ENCODE measurements around the gene DDX51. TPM values are rescaled to one million over a fixed set of nuclear protein-coding genes. Genes with fewer than 3 reads are reported as not detected.
A peak's percentile ranks its signal among the peaks of the same experiment; 100 is the strongest.

DDX51 gene
- total and polyA plus RNA-seq, 2 of the 13 experiments (the other 11 are each of a cell fraction or from before 2014, with no cell fraction given): 10.1 TPM

GRCh38 chr12:132144115-132144809, at the start of gene DDX51, which contains the start of gene NOC4L (continued):
- TF ChIP-seq ZNF18 (CRISPR knock-in tag; IDR thresholded peaks at IDR 0.05; ENCODE audit: insufficient replicate concordance) (no peak), ZNF230 (CRISPR knock-in tag; IDR thresholded peaks at IDR 0.05) (peak; percentile 63; the same call in 1 of the 2 replicates), ZNF569 (CRISPR knock-in tag; IDR thresholded peaks at IDR 0.05; ENCODE audit: borderline replicate concordance) (no peak), SAFB2 (CRISPR knock-in tag; IDR thresholded peaks at IDR 0.05; ENCODE audit: borderline replicate concordance, low read depth) (peak; percentile 73; the same call in 1 of the 2 replicates), RFX3 (CRISPR knock-in tag; IDR thresholded peaks at IDR 0.05) (no peak), HNRNPLL (IDR thresholded peaks at IDR 0.05; ENCODE audit: low read depth, low read length, poor library complexity, severe bottlenecking) (peak; percentile 51), ZNF772 (CRISPR knock-in tag; IDR thresholded peaks at IDR 0.05) (peak; percentile 77), SALL1 (CRISPR knock-in tag; IDR thresholded peaks at IDR 0.05) (peak; percentile 77), NFE2 (CRISPR knock-in tag; IDR thresholded peaks at IDR 0.05) (no peak), FOXA3 (CRISPR knock-in tag; IDR thresholded peaks at IDR 0.05) (peak; percentile 78), ZNF629 (CRISPR knock-in tag; conservative IDR thresholded peaks at IDR 0.05) (peak; percentile 35; the same call in 1 of the 2 replicates), ZFYVE20 (CRISPR knock-in tag; IDR thresholded peaks at IDR 0.05; ENCODE audit: borderline replicate concordance, low read depth) (no peak), HMGXB4 (CRISPR knock-in tag; IDR thresholded peaks at IDR 0.05; ENCODE audit: borderline replicate concordance in 1 of 2, low read depth in 1 of 2) (peak; percentile 84 to 89), ZNF329 (CRISPR knock-in tag; IDR thresholded peaks at IDR 0.05; ENCODE audit: low read depth) (peak; percentile 77; the same call in 1 of the 2 replicates), ZSCAN5A (CRISPR knock-in tag; IDR thresholded peaks at IDR 0.05; ENCODE audit: borderline replicate concordance) (no peak), MIER3 (CRISPR knock-in tag; IDR thresholded peaks at IDR 0.05; ENCODE audit: borderline replicate concordance) (peak; percentile 88), NR3C1 (CRISPR knock-in tag; IDR thresholded peaks at IDR 0.05) (no peak), MEF2D (CRISPR knock-in tag; IDR thresholded peaks at IDR 0.05) (0 out of 2 replicates have a peak, but pooled peaks have one; percentile 23), TBP (CRISPR knock-in tag; IDR thresholded peaks at IDR 0.05) (peak; percentile 99), TBX2 (CRISPR knock-in tag; IDR thresholded peaks at IDR 0.05; ENCODE audit: borderline replicate concordance) (peak; percentile 81), KMT2B (CRISPR knock-in tag; IDR thresholded peaks at IDR 0.05) (peak; percentile 93), HIVEP1 (CRISPR knock-in tag; IDR thresholded peaks at IDR 0.05) (no peak), PAX8 (CRISPR knock-in tag; IDR thresholded peaks at IDR 0.05; ENCODE audit: borderline replicate concordance) (no peak)
